Stimulated activated CD4-positive, alpha-beta T cell treated with anti-CD3 and anti-CD28 coated beads, Interleukin-2, amount 100 ng/mL, for 24 hours (primary cell): ENCODE data around the gene TRIM49B.
"Not testable (repeated sequence)": the region's sequence is repeated elsewhere in the genome, so short reads cannot be mapped to it uniquely, and the experiment has no call there.

Experiments
- DNase-seq, 2 donors: peaks; one replicate each; pipeline ENCODE4 v3.0.0-alpha.2; 2020

The TRIM49B gene, protein sequence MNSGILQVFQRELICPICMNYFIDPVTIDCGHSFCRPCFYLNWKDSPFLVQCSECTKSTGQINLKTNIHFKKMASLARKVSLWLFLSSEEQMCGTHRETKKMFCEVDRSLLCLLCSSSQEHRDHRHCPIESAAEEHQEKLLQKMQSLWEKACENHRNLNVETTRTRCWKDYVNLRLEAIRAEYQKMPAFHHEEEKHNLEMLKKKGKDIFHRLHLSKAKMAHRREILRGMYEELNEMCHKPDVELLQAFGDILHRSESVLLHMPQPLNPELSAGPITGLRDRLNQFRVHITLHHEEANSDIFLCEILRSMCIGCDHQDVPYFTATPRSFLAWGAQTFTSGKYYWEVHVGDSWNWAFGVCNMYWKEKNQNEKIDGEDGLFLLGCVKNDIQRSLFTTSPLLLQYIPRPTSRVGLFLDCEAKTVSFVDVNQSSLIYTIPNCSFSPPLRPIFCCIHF

GRCh38 chr11:49028523-49028922 lies at the start of gene TRIM49B:
TSS of gene TRIM49B (plus strand) at chr11:49028823. CDS start at chr11:49031600, 2,777 bp downstream.
- DNase-seq = not testable (repeated sequence)

GRCh38 chr11:48983785-48984184 lies 44.8 kb upstream of the TRIM49B start, which contains the start of gene TRIM51G:
TSS of gene TRIM51G (minus strand) at chr11:48983885. CDS start at chr11:48981695, 2,190 bp downstream.
- DNase-seq = not testable (repeated sequence)

DNA sequence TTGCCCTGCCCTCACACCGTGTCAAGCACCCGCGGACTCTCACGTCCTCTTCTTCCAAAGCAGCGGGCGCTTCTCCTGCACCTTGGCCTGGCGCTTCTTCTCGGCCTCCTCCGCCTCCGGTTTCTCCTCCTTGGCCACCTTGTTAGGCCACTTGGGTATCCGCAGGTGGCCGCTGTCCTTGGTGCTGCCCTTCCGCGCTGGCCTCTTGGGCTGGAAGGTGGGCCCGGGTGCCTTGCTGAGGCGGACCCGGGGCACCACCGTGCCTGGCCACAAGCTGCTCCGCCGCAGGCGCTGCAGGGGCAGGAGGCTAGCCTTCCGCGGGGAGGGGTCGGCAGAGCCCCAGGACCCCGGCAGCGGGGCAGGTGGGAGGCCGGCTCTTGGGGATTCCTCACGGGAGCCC lies 19.6 kb downstream of the TRIM49B start:
- not testable (repeated sequence) for DNase-seq

DNA sequence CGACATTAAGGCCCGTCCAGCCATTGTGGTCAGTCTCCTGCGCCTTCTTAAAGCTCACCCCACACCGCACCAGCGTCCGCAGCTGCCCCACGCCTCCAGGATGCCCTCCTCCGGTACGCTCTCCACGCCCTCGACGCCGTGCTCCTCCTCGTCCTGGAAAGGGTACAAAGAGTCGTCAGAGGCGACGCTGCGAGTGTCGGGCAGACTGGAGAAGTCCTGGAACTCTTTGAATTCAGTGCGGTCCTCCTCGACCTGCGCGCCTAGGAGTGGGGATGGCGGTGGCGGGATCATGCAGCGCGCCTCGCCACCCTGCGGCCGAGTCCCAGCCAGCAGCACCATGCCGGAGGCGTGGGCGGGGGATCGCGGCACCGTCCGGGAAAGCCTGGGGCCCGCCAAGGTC lies 21.2 kb downstream of the TRIM49B start:
- not testable (repeated sequence) for DNase-seq

DNA sequence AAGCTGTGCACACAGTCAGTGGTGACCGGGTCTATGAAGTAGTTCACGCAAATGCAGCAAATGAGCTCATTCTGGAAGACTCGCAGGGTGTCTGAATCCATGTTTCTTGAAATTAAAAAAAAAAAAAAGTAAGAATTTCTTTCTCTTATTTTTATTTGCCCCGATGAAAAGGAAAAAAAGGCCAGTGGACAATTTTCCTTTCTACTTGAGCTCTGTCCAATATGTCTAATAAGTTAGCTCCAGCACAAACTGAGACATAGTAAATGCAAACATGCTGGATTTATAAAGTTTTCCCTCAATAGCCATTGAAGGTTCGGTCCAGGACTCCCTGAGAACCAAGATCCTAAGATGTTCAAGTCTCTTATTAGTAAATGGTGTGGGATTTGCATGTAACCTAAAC lies 30.4 kb downstream of the TRIM49B start, which contains the start of gene TRIM64C:
TSS of gene TRIM64C (minus strand) at position 101 of the 400 bp plus-strand sequence. CDS start at position 101, 0 bp downstream.
- DNase-seq = not testable (repeated sequence)

DNA sequence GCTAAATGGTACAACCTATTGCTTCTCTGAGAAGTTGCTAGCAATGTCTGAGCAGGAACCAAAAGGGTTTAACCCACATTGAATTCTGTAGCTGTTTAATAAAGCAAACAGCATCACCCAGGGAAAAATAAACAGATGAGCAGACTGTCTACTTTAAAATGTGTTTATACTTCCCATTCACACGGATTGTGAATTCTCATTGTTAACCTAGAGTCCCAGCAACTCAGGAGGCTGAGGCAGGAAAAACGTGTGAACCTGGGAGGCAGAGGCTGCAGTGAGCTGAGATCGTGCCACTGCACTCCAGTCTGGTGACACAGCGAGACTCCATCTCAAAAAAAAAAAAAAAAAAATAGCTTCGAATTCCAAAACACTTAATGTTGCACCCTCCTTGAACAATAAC lies 41.3 kb downstream of the TRIM49B start:
- not testable (repeated sequence) for DNase-seq
